ENCODE data around the gene ATG14. TPM values are rescaled to one million over a fixed set of nuclear protein-coding genes. Genes with fewer than 3 reads are reported as not detected.
A peak's percentile ranks its signal among the peaks of the same experiment; 100 is the strongest.
"Not testable (repeated sequence)": the region's sequence is repeated elsewhere in the genome, so short reads cannot be mapped to it uniquely, and the experiment has no call there.

Gene ATG14
- total RNA-seq, 1 donor from 2014 or later = 11.4 TPM

DNA sequence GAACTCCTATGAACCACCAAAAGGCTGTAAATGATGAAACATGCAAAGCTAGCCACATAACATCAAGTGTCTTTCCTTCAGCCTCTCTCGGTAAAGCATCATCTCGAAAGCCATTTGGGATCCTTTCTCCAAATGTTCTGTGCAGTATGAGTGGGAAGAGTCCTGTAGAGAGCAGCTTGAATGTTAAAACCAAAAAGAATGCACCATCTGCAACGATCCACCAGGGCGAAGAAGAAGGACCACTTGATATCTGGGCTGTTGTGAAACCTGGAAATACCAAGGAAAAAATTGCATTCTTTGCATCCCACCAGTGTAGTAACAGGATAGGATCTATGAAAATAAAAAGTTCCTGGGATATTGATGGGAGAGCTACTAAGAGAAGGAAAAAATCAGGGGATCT, 61.2 kb downstream of the ATG14 start:
- no peak for DNase-seq (ENCODE audit: extremely low spot score, unreplicated experiment)
- Mint-ChIP-seq H3K4me1 (ENCODE audit: unreplicated experiment) (peaks cover 24% of the 10 kb centered on the region), H3K4me3 (no peak overlapping the region), H3K27ac (no peak overlapping the region), H3K9me3 (no peaks in the 10 kb centered on the region), H3K36me3 (peaks cover 6% of the 10 kb centered on the region), H3K27me3 (no peaks in the 10 kb centered on the region)
- TF ChIP-seq, protein P1, sequence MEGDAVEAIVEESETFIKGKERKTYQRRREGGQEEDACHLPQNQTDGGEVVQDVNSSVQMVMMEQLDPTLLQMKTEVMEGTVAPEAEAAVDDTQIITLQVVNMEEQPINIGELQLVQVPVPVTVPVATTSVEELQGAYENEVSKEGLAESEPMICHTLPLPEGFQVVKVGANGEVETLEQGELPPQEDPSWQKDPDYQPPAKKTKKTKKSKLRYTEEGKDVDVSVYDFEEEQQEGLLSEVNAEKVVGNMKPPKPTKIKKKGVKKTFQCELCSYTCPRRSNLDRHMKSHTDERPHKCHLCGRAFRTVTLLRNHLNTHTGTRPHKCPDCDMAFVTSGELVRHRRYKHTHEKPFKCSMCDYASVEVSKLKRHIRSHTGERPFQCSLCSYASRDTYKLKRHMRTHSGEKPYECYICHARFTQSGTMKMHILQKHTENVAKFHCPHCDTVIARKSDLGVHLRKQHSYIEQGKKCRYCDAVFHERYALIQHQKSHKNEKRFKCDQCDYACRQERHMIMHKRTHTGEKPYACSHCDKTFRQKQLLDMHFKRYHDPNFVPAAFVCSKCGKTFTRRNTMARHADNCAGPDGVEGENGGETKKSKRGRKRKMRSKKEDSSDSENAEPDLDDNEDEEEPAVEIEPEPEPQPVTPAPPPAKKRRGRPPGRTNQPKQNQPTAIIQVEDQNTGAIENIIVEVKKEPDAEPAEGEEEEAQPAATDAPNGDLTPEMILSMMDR (conservative IDR thresholded peaks at IDR 0.05) = peak; percentile 21

DNA sequence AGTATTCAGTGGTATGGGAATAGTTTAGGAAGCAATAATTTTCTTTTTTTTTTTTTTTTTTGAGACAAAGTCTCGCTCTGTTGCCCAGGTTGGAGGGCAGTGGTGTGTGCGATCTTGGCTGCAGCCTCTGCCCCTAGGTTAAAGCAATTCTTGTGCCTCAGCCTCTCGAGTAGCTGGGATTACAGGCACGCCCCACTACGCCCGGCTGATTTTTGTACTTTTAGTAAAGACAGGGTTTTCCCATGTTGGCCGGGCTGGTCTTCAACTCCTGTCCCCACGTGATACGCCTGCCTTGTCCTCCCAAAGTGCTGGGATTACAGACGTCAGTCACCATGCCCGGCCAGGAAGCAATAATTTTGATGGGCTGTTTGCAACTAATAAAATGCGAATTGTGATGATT, 62.1 kb downstream of the ATG14 start:
- H3K4me1 Mint-ChIP-seq (ENCODE audit: unreplicated experiment) = peaks cover 24% of the 10 kb centered on the region
- no peaks in the 10 kb centered on the region for H3K9me3 Mint-ChIP-seq
- H3K4me3 Mint-ChIP-seq = no peak overlapping the region
- H3K36me3 Mint-ChIP-seq = peaks cover 6% of the 10 kb centered on the region
- TF ChIP-seq, protein P1 (conservative IDR thresholded peaks at IDR 0.05) = no peak
- no peaks in the 10 kb centered on the region for H3K27me3 Mint-ChIP-seq
- peak overlapping the region; percentile 24 for H3K27ac Mint-ChIP-seq
- no peak for DNase-seq (ENCODE audit: extremely low spot score, unreplicated experiment)

DNA sequence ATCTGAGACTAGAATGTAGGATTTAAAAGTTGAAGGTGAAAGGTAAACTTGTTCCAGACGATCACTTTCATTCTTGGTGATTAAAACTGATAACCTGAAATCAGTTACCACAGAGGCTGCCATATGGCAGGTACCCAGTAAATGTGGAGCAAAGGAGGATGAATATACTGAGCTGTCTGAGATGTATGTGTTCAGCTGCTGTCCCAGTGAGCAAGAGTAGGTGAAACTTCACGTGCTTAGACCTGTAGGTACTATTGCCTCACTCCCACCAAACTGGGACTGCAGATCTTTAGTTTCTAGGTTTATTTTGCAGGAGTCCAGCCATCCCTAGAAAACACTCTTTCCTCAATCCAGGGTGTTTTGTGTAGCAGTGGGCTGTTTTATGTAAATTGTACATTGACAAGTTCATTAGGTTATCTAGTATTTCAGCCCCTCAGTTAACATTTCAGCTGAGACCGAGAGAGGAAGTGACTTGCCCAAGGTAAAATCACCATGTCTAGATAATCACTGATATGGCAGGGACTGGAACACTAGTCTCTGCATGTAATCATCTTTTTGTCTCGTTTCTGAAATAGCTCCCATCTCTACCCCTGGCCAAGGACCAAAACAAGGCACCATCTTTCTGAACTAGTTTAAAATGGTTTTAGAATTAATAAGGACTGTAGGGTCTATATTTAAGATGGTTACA, 62.7 kb downstream of the ATG14 start:
- Mint-ChIP-seq H3K4me1 (ENCODE audit: unreplicated experiment) (peaks cover 28% of the 10 kb centered on the region), H3K4me3 (no peak overlapping the region), H3K27me3 (no peaks in the 10 kb centered on the region), H3K36me3 (peaks cover 6% of the 10 kb centered on the region), H3K27ac (no peak overlapping the region), H3K9me3 (no peaks in the 10 kb centered on the region)
- TF ChIP-seq, protein P1 (conservative IDR thresholded peaks at IDR 0.05) = no peak
- no peak for DNase-seq (ENCODE audit: extremely low spot score, unreplicated experiment)

DNA sequence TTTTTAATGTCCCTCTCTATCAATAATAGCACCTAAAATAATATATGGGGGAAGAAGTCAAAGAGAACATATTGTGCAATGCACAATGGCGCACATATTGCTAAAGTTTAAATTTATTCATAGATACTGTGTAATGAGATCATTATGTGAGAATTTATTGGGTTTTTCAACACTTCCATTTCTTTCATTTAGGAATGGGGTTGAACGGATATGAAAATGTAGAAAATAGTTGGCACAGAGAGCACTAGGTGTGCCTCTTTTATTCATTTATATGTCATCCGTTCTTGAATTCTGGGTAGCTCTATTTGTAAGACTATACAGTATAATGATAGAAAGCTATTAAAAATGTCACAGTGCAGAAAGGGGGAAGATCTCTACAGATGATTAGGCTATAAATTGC, 63.9 kb downstream of the ATG14 start:
- Mint-ChIP-seq H3K36me3 (peaks cover 6% of the 10 kb centered on the region), H3K27me3 (no peaks in the 10 kb centered on the region), H3K4me3 (no peak overlapping the region), H3K27ac (no peak overlapping the region), H3K9me3 (no peaks in the 10 kb centered on the region), H3K4me1 (ENCODE audit: unreplicated experiment) (peaks cover 33% of the 10 kb centered on the region)
- TF ChIP-seq, protein P1 (conservative IDR thresholded peaks at IDR 0.05) = no peak
- DNase-seq (ENCODE audit: extremely low spot score, unreplicated experiment) = no peak

DNA sequence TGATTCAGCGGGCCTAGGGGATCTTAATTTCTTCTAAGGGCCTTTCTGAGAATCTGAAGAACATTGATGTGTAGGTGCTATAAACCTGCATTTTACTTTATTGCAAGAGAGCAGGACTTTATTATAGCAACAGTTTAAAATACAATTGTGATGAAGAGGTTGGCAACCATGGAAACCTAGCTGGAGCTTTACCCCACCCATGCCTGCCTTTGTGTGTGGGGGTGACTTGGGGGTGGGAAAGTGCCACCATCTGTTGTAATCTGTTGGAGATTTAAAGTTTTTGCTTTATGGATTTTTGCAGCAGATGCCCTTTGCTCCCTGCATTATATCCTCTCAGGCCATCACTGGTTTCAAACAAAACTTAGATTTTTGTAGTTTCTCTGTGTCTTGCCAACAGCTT, 64.6 kb downstream of the ATG14 start:
- TF ChIP-seq, protein P1 (conservative IDR thresholded peaks at IDR 0.05) = no peak
- DNase-seq (ENCODE audit: extremely low spot score, unreplicated experiment) = no peak
- H3K9me3 Mint-ChIP-seq = no peaks in the 10 kb centered on the region
- H3K4me3 Mint-ChIP-seq = no peak overlapping the region
- no peaks in the 10 kb centered on the region for H3K27me3 Mint-ChIP-seq
- H3K27ac Mint-ChIP-seq = no peak overlapping the region
- H3K4me1 Mint-ChIP-seq (ENCODE audit: unreplicated experiment) = peaks cover 36% of the 10 kb centered on the region
- peaks cover 6% of the 10 kb centered on the region for H3K36me3 Mint-ChIP-seq

DNA sequence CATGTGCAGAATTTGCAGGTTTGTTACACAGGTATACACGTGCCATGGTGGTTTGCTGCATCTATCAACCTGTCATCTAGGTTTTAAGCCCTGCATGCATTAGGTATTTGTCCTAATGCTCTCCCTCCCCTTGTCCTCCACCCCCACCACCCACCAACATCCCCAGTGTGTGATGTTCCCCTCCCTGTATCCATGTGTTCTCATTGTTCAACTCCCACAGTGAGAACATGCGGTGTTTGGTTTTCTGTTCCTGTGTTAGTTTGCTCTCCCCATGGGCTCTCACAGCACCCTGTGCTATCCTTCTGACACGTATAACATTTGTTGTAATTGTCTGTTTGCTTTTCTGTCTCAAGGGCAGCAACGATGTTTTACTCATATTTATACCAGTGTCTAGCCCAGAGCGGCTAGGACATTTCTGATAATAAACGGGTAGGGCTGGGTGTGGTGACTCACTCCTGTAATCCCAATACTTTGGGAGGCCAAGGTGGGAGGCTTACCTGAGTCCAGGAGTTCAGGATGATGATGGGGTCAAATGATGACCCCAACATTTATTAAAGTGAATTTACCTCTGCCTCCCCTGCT, 67.0 kb downstream of the ATG14 start:
- peaks cover 47% of the 10 kb centered on the region for H3K4me1 Mint-ChIP-seq (ENCODE audit: unreplicated experiment)
- H3K9me3 Mint-ChIP-seq; H3K36me3 Mint-ChIP-seq; H3K27me3 Mint-ChIP-seq; H3K4me3 Mint-ChIP-seq; DNase-seq (ENCODE audit: extremely low spot score, unreplicated experiment): not testable (repeated sequence)
- peak overlapping the region; percentile 55 for H3K27ac Mint-ChIP-seq
